ENCODE measurements around the gene FGA. TPM values are rescaled to one million over a fixed set of nuclear protein-coding genes. Genes with fewer than 3 reads are reported as not detected.

Gene FGA
- total RNA-seq, 1 experiment from 2014 or later, result not detected

- intact Hi-C loops (cut with micrococcal nuclease; ENCODE audit: unreplicated experiment), result no loop called here
- no peaks in the 10 kb centered on the region for H3K27me3 Mint-ChIP-seq (ENCODE audit: unreplicated experiment)
- BruUV-seq (replicated peaks), result no TSS peak
- no peak overlapping the region for H3K4me3 Mint-ChIP-seq (ENCODE audit: low read depth, unreplicated experiment)
- TF ChIP-seq CTCF (IDR thresholded peaks at IDR 0.05; ENCODE audit: unreplicated experiment), result no peak
- CTCF ChIA-PET, result no interaction called here
- DNase-seq, result no peak
- no peaks in the 10 kb centered on the region for H3K4me1 Mint-ChIP-seq (ENCODE audit: low read depth, unreplicated experiment)
- H3K36me3 Mint-ChIP-seq (ENCODE audit: insufficient read depth, unreplicated experiment), result no peaks in the 10 kb centered on the region
- H3K9me3 Mint-ChIP-seq (ENCODE audit: low read depth, unreplicated experiment), result no peaks in the 10 kb centered on the region
- H3K27ac Mint-ChIP-seq (ENCODE audit: unreplicated experiment), result no peak overlapping the region
Observed at GRCh38 chr4:154569028-154569427, 21.5 kb downstream of the FGA start.

DNA sequence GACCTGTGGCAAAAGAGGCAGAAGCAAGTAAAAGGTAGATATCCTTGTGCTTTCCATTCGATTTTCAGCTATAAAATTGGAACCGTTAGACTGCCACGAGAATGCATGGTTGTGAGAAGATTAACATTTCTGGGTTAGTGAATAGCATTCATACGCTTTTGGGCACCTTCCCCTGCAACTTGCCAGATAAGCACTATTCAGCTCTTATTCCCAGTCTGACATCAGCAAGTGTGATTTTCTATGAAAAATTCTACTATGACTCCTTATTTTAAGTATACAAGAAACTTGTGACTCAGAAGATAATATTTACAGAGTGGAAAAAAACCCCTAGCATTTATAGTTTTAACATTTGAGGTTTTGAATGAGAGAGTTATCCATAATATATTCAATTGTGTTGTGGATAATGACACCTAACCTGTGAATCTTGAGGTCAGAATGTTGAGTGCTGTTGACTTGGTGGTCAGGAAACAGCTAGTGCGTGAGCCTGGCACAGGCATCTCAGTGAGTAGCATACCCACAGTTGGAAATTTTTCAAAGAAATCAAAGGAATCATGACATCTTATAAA is 23.8 kb downstream of the FGA start:
- intact Hi-C loops (cut with micrococcal nuclease; ENCODE audit: unreplicated experiment), result no loop called here
- no peak overlapping the region for H3K27ac Mint-ChIP-seq (ENCODE audit: unreplicated experiment)
- TF ChIP-seq CTCF (IDR thresholded peaks at IDR 0.05; ENCODE audit: unreplicated experiment), result no peak
- no peaks in the 10 kb centered on the region for H3K27me3 Mint-ChIP-seq (ENCODE audit: unreplicated experiment)
- no peak for DNase-seq
- no TSS peak for BruUV-seq (replicated peaks)
- H3K4me3 Mint-ChIP-seq (ENCODE audit: low read depth, unreplicated experiment), result no peak overlapping the region
- CTCF ChIA-PET, result no interaction called here
- no peaks in the 10 kb centered on the region for H3K4me1 Mint-ChIP-seq (ENCODE audit: low read depth, unreplicated experiment)
- H3K9me3 Mint-ChIP-seq (ENCODE audit: low read depth, unreplicated experiment), result no peaks in the 10 kb centered on the region
- H3K36me3 Mint-ChIP-seq (ENCODE audit: insufficient read depth, unreplicated experiment), result no peaks in the 10 kb centered on the region

- intact Hi-C loops (cut with micrococcal nuclease; ENCODE audit: unreplicated experiment), result no loop called here
- H3K27ac Mint-ChIP-seq (ENCODE audit: unreplicated experiment), result no peak overlapping the region
Observed at GRCh38 chr4:154565704-154566103, 24.8 kb downstream of the FGA start.

GRCh38 chr4:154564311-154564710 is 26.2 kb downstream of the FGA start:
- intact Hi-C loops (cut with micrococcal nuclease; ENCODE audit: unreplicated experiment), result loop anchor here (5.0 kb wide), 1 partner anchor 33 kb away; no protein-coding TSS in a partner anchor
- DNase-seq, result no peak
- H3K9me3 Mint-ChIP-seq (ENCODE audit: low read depth, unreplicated experiment), result no peaks in the 10 kb centered on the region
- H3K27me3 Mint-ChIP-seq (ENCODE audit: unreplicated experiment), result no peaks in the 10 kb centered on the region
- peaks cover 18% of the 10 kb centered on the region for H3K4me1 Mint-ChIP-seq (ENCODE audit: low read depth, unreplicated experiment)
- TF ChIP-seq CTCF (IDR thresholded peaks at IDR 0.05; ENCODE audit: unreplicated experiment), result no peak
- BruUV-seq (replicated peaks), result no TSS peak
- H3K4me3 Mint-ChIP-seq (ENCODE audit: low read depth, unreplicated experiment), result no peak overlapping the region
- H3K27ac Mint-ChIP-seq (ENCODE audit: unreplicated experiment), result no peak overlapping the region
- H3K36me3 Mint-ChIP-seq (ENCODE audit: insufficient read depth, unreplicated experiment), result no peaks in the 10 kb centered on the region
- CTCF ChIA-PET, result no interaction called here

More at GRCh38 chr4:154565704-154566103, 24.8 kb downstream of the FGA start:
- no TSS peak for BruUV-seq (replicated peaks)
- Mint-ChIP-seq H3K27me3 (ENCODE audit: unreplicated experiment) (no peaks in the 10 kb centered on the region), H3K36me3 (ENCODE audit: insufficient read depth, unreplicated experiment) (no peaks in the 10 kb centered on the region), H3K4me1 (ENCODE audit: low read depth, unreplicated experiment) (peaks cover 4% of the 10 kb centered on the region), H3K4me3 (ENCODE audit: low read depth, unreplicated experiment) (no peak overlapping the region), H3K9me3 (ENCODE audit: low read depth, unreplicated experiment) (no peaks in the 10 kb centered on the region)
- no peak for TF ChIP-seq CTCF (IDR thresholded peaks at IDR 0.05; ENCODE audit: unreplicated experiment)
- CTCF ChIA-PET, result no interaction called here
- DNase-seq, result no peak
